ENCODE results near the gene LNX1. TPM values are rescaled to one million over a fixed set of nuclear protein-coding genes. Genes with fewer than 3 reads are reported as not detected.
"Not testable (repeated sequence)": the region's sequence is repeated elsewhere in the genome, so short reads cannot be mapped to it uniquely, and the experiment has no call there.

The LNX1 gene
- total RNA-seq, 1 donor from 2014 or later, result 4.2 TPM

GRCh38 chr4:53481586-53481985, 109.7 kb downstream of the LNX1 start:
- H3K27me3 ChIP-seq (ENCODE audit: control insufficient read depth in 3 of 3, insufficient read depth in 3 of 3, low read length in 3 of 3), result no peaks in the 10 kb centered on the region
- H3K36me3 ChIP-seq (ENCODE audit: control insufficient read depth in 3 of 3, insufficient read depth in 3 of 3, low read length in 3 of 3), result no peaks in the 10 kb centered on the region
- no peak overlapping the region for H3K9ac ChIP-seq (ENCODE audit: low read depth in 1 of 3, low read length in 3 of 3)
- H3K9me3 ChIP-seq (ENCODE audit: control insufficient read depth in 3 of 3, low read length in 3 of 3), result no peaks in the 10 kb centered on the region
- no peak overlapping the region for H3K4me3 ChIP-seq (ENCODE audit: low read length in 3 of 3)
- no peak overlapping the region for H3K27ac ChIP-seq (ENCODE audit: low read depth, low read length)
- peaks cover 0 to 2% (median 0%) of the 10 kb centered on the region in 3 donors for H3K4me1 ChIP-seq (ENCODE audit: control insufficient read depth in 3 of 3, insufficient read depth in 3 of 3, low read length in 3 of 3)

- Histone ChIP-seq H3K27ac (ENCODE audit: low read depth, low read length) (no peak overlapping the region), H3K36me3 (ENCODE audit: control insufficient read depth in 3 of 3, insufficient read depth in 3 of 3, low read length in 3 of 3) (no peaks in the 10 kb centered on the region)
These were observed 110.4 kb downstream of the LNX1 start for GRCh38 chr4:53480909-53481308.

GRCh38 chr4:53479736-53480525, 111.4 kb downstream of the LNX1 start:
- no peaks in the 10 kb centered on the region for H3K9me3 ChIP-seq (ENCODE audit: control insufficient read depth in 3 of 3, low read length in 3 of 3)
- peaks cover 0 to 2% (median 0%) of the 10 kb centered on the region in 3 donors for H3K4me1 ChIP-seq (ENCODE audit: control insufficient read depth in 3 of 3, insufficient read depth in 3 of 3, low read length in 3 of 3)
- no peak overlapping the region for H3K27ac ChIP-seq (ENCODE audit: low read depth, low read length)
- H3K27me3 ChIP-seq (ENCODE audit: control insufficient read depth in 3 of 3, insufficient read depth in 3 of 3, low read length in 3 of 3), result no peaks in the 10 kb centered on the region
- H3K9ac ChIP-seq (ENCODE audit: low read depth in 1 of 3, low read length in 3 of 3), result no peak overlapping the region
- H3K4me3 ChIP-seq (ENCODE audit: low read length in 3 of 3), result no peak overlapping the region
- H3K36me3 ChIP-seq (ENCODE audit: control insufficient read depth in 3 of 3, insufficient read depth in 3 of 3, low read length in 3 of 3), result no peaks in the 10 kb centered on the region

More at GRCh38 chr4:53480909-53481308, 110.4 kb downstream of the LNX1 start:
- H3K9ac ChIP-seq (ENCODE audit: low read depth in 1 of 3, low read length in 3 of 3), result no peak overlapping the region
- peaks cover 0 to 2% (median 0%) of the 10 kb centered on the region in 3 donors for H3K4me1 ChIP-seq (ENCODE audit: control insufficient read depth in 3 of 3, insufficient read depth in 3 of 3, low read length in 3 of 3)
- no peak overlapping the region for H3K4me3 ChIP-seq (ENCODE audit: low read length in 3 of 3)
- no peaks in the 10 kb centered on the region for H3K27me3 ChIP-seq (ENCODE audit: control insufficient read depth in 3 of 3, insufficient read depth in 3 of 3, low read length in 3 of 3)
- no peaks in the 10 kb centered on the region for H3K9me3 ChIP-seq (ENCODE audit: control insufficient read depth in 3 of 3, low read length in 3 of 3)

- Histone ChIP-seq H3K9ac (ENCODE audit: low read depth in 1 of 3, low read length in 3 of 3) (no peak overlapping the region), H3K27ac (ENCODE audit: low read depth, low read length) (no peak overlapping the region), H3K9me3 (ENCODE audit: control insufficient read depth in 3 of 3, low read length in 3 of 3) (no peaks in the 10 kb centered on the region), H3K27me3 (ENCODE audit: control insufficient read depth in 3 of 3, insufficient read depth in 3 of 3, low read length in 3 of 3) (no peaks in the 10 kb centered on the region), H3K36me3 (ENCODE audit: control insufficient read depth in 3 of 3, insufficient read depth in 3 of 3, low read length in 3 of 3) (peaks cover 0 to 2% (median 0%) of the 10 kb centered on the region in 3 donors), H3K4me1 (ENCODE audit: control insufficient read depth in 3 of 3, insufficient read depth in 3 of 3, low read length in 3 of 3) (peaks cover 0 to 2% (median 0%) of the 10 kb centered on the region in 3 donors), H3K4me3 (ENCODE audit: low read length in 3 of 3) (no peak overlapping the region)
These were observed 112.4 kb downstream of the LNX1 start for GRCh38 chr4:53478671-53479456.

DNA sequence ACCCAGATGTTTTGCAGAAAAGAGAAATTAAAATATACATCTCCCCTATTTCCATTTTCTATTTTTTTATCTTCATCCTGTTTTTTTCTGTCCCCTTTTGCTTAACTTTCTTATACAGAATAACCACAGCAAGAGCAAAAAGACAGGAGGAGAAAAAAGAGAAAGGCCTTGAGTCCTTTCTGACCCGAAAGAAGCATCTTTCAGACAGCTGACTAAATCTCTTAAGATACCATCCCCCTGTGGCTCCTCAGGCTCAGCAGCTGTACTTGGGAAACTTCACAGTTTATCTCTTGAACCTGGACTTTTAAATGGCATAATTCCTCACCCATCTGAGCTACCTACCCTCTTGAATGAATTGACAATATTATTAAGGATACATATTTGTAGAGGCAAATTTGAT, 113.7 kb downstream of the LNX1 start:
- Histone ChIP-seq H3K27me3 (ENCODE audit: control insufficient read depth in 3 of 3, insufficient read depth in 3 of 3, low read length in 3 of 3) (no peaks in the 10 kb centered on the region), H3K9me3 (ENCODE audit: control insufficient read depth in 3 of 3, low read length in 3 of 3) (no peaks in the 10 kb centered on the region), H3K9ac (ENCODE audit: low read depth in 1 of 3, low read length in 3 of 3) (no peak overlapping the region), H3K27ac (ENCODE audit: low read depth, low read length) (no peak overlapping the region), H3K36me3 (ENCODE audit: control insufficient read depth in 3 of 3, insufficient read depth in 3 of 3, low read length in 3 of 3) (peaks cover 0 to 6% (median 0%) of the 10 kb centered on the region in 3 donors), H3K4me1 (ENCODE audit: control insufficient read depth in 3 of 3, insufficient read depth in 3 of 3, low read length in 3 of 3) (peaks cover 0 to 2% (median 0%) of the 10 kb centered on the region in 3 donors), H3K4me3 (ENCODE audit: low read length in 3 of 3) (no peak overlapping the region)

GRCh38 chr4:53477038-53477565, 114.2 kb downstream of the LNX1 start:
- Histone ChIP-seq H3K27ac (ENCODE audit: low read depth, low read length) (no peak overlapping the region), H3K36me3 (ENCODE audit: control insufficient read depth in 3 of 3, insufficient read depth in 3 of 3, low read length in 3 of 3) (peaks cover 0 to 6% (median 0%) of the 10 kb centered on the region in 3 donors), H3K27me3 (ENCODE audit: control insufficient read depth in 3 of 3, insufficient read depth in 3 of 3, low read length in 3 of 3) (no peaks in the 10 kb centered on the region), H3K9ac (ENCODE audit: low read depth in 1 of 3, low read length in 3 of 3) (no peak overlapping the region), H3K9me3 (ENCODE audit: control insufficient read depth in 3 of 3, low read length in 3 of 3) (no peaks in the 10 kb centered on the region), H3K4me1 (ENCODE audit: control insufficient read depth in 3 of 3, insufficient read depth in 3 of 3, low read length in 3 of 3) (peaks cover 0 to 2% (median 0%) of the 10 kb centered on the region in 3 donors), H3K4me3 (ENCODE audit: low read length in 3 of 3) (no peak overlapping the region)

DNA sequence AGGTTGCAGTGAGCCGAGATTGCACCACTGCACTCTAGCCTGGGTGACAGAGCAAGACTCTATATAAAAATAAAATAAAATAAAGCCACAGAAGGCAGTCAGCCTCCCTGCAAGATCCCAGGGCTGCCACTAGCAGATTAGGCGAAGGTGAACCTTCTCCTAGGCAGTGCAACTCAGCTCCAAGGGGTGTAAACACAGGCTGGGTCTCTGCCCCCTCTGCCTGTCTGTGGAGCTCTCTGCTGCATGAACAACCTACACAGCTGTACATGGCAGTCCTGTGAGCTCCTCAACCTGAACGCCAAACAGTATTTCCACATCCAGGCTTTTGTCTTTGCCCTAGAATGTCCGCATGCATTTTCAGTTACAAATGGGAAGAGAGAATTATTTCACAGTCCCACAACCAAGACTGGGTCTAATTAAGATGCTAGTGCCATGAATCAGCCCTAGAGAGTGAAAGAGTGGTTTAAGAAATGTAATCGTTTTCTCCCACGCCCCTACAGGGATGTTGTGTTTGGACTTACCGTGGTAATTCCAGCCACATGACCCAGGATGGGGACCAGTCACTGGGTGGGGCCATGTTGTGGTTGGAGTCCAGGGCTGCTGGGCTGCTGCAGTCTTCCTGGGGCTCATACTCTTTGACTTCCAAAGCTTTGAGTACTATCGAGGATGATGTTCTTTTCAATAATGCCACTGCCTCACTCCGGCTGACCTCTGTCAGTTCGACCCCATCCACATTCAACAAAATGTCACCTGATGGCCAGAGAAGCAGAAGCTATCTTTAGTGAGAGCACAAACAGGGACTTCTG, 114.9 kb downstream of the LNX1 start:
- Histone ChIP-seq H3K9ac (ENCODE audit: low read depth in 1 of 3, low read length in 3 of 3) (no peak overlapping the region), H3K27ac (ENCODE audit: low read depth, low read length) (no peak overlapping the region), H3K4me3 (ENCODE audit: low read length in 3 of 3) (no peak overlapping the region), H3K36me3 (ENCODE audit: control insufficient read depth in 3 of 3, insufficient read depth in 3 of 3, low read length in 3 of 3) (peaks cover 0 to 6% (median 0%) of the 10 kb centered on the region in 3 donors), H3K9me3 (ENCODE audit: control insufficient read depth in 3 of 3, low read length in 3 of 3) (no peaks in the 10 kb centered on the region), H3K4me1 (ENCODE audit: control insufficient read depth in 3 of 3, insufficient read depth in 3 of 3, low read length in 3 of 3) (peaks cover 0 to 2% (median 0%) of the 10 kb centered on the region in 3 donors), H3K27me3 (ENCODE audit: control insufficient read depth in 3 of 3, insufficient read depth in 3 of 3, low read length in 3 of 3) (no peaks in the 10 kb centered on the region)

DNA sequence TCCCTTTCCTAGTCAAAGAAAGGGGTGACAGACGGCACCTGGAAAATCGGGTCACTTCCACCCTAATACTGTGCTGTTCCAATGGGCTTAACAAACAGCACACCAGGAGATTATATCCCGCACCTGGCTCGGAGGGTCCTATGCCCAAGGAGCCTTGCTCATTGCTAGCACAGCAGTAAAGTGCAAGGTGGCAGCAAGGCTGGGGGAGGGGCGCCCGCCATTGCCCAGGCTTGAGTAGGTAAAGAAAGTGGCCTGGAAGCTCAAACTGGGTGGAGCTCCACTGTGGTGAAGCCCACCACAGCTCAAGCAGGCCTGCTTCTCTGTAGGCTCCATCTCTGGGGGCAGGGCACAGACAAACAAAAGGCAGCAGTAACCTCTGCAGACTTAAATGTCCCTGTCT, 124.7 kb downstream of the LNX1 start:
- H3K9me3 ChIP-seq (ENCODE audit: control insufficient read depth in 3 of 3, low read length in 3 of 3); H3K4me1 ChIP-seq (ENCODE audit: control insufficient read depth in 3 of 3, insufficient read depth in 3 of 3, low read length in 3 of 3); H3K9ac ChIP-seq (ENCODE audit: low read depth in 1 of 3, low read length in 3 of 3); H3K4me3 ChIP-seq (ENCODE audit: low read length in 3 of 3); H3K27ac ChIP-seq (ENCODE audit: low read depth, low read length); H3K27me3 ChIP-seq (ENCODE audit: control insufficient read depth in 3 of 3, insufficient read depth in 3 of 3, low read length in 3 of 3): not testable (repeated sequence)
- H3K36me3 ChIP-seq (ENCODE audit: control insufficient read depth in 3 of 3, insufficient read depth in 3 of 3, low read length in 3 of 3), result peaks cover 0 to 11% (median 0%) of the 10 kb centered on the region in 3 donors

DNA sequence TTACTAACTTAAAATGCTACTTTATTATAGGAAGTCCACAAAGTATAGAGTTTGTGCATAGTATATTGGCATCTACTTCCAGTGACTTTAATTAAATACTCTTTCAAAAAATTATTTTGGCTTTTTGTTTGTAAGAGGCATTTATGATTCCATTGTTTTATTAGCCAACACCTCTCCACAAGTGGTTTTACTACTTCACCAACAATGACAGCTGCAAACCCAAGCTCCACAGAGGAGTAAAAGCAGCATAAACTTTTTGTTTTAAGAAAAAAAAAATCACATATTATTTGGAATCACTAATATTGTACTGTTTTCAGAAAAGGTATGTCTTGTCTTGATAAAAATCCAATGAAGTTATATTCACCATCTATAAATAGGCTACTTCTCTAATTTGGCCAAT, 125.4 kb downstream of the LNX1 start:
- Histone ChIP-seq H3K4me1 (ENCODE audit: control insufficient read depth in 3 of 3, insufficient read depth in 3 of 3, low read length in 3 of 3) (no peaks in the 10 kb centered on the region), H3K27ac (ENCODE audit: low read depth, low read length) (no peak overlapping the region), H3K4me3 (ENCODE audit: low read length in 3 of 3) (no peak overlapping the region), H3K9me3 (ENCODE audit: control insufficient read depth in 3 of 3, low read length in 3 of 3) (peaks cover 0 to 2% (median 0%) of the 10 kb centered on the region in 3 donors), H3K9ac (ENCODE audit: low read depth in 1 of 3, low read length in 3 of 3) (no peak overlapping the region), H3K27me3 (ENCODE audit: control insufficient read depth in 3 of 3, insufficient read depth in 3 of 3, low read length in 3 of 3) (no peaks in the 10 kb centered on the region), H3K36me3 (ENCODE audit: control insufficient read depth in 3 of 3, insufficient read depth in 3 of 3, low read length in 3 of 3) (peaks cover 0 to 18% (median 6%) of the 10 kb centered on the region in 3 donors)
